GM06990 (cell line): Measurements from ENCODE around the gene PM20D1.
A peak's percentile ranks its signal among the peaks of the same experiment; 100 is the strongest.
"Not testable (repeated sequence)": the region's sequence is repeated elsewhere in the genome, so short reads cannot be mapped to it uniquely, and the experiment has no call there.

Source experiments
- DNase-seq: peaks from one replicate; pipeline ENCODE4 v3.0.0-alpha.2; 2011; ENCODE audit not compliant: insufficient read length; ENCODE audit errors: extremely low read depth
- H3K27me3 ChIP-seq: replicated peaks from 2 replicates; pipeline ENCODE4 v1.6.0; 2011; ENCODE audit warnings: low read length; ENCODE audit not compliant: control insufficient read depth, insufficient read depth
- H3K36me3 ChIP-seq: 2 replicates; pipeline ENCODE4 v1.5.1; 2011; ENCODE audit warnings: low read length; ENCODE audit not compliant: control insufficient read depth, insufficient read depth
- H3K4me3 ChIP-seq: replicated peaks from 2 replicates; pipeline ENCODE4 v1.5.1; 2011; ENCODE audit warnings: low read depth, mild to moderate bottlenecking, control low read depth, low read length
- TF ChIP-seq, protein P1 (sequence below): IDR thresholded peaks from 2 replicates; pipeline ENCODE4 v1.5.1; 2011; ENCODE audit warnings: low read length, control low read depth, mild to moderate bottlenecking, inconsistent platforms; ENCODE audit not compliant: insufficient read depth, poor library complexity, severe bottlenecking

PM20D1 gene

DNA sequence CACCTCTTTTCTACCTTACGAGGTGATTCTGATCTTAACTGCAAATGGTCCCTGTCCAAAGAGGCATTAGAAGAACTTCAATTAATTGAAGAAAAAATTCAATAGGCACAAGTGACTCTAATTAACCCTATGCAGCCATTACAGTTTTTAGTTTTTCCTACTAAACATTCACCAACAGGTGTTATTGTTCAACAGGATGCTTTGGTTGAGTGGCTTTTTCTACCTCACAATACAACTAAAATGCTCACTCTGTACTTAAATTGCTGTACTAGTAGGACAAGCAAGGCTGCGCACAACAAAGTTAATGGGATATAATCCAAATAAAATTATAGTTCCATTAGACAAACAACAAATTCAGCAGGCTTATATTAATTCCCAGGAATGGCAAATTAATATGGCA, 11.6 kb upstream of the PM20D1 start:
- no peaks in the 10 kb centered on the region for H3K36me3 ChIP-seq
- DNase-seq = no peak
- TF ChIP-seq, protein P1, sequence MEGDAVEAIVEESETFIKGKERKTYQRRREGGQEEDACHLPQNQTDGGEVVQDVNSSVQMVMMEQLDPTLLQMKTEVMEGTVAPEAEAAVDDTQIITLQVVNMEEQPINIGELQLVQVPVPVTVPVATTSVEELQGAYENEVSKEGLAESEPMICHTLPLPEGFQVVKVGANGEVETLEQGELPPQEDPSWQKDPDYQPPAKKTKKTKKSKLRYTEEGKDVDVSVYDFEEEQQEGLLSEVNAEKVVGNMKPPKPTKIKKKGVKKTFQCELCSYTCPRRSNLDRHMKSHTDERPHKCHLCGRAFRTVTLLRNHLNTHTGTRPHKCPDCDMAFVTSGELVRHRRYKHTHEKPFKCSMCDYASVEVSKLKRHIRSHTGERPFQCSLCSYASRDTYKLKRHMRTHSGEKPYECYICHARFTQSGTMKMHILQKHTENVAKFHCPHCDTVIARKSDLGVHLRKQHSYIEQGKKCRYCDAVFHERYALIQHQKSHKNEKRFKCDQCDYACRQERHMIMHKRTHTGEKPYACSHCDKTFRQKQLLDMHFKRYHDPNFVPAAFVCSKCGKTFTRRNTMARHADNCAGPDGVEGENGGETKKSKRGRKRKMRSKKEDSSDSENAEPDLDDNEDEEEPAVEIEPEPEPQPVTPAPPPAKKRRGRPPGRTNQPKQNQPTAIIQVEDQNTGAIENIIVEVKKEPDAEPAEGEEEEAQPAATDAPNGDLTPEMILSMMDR = no peak
- no peak overlapping the region for H3K4me3 ChIP-seq
- no peaks in the 10 kb centered on the region for H3K27me3 ChIP-seq

DNA sequence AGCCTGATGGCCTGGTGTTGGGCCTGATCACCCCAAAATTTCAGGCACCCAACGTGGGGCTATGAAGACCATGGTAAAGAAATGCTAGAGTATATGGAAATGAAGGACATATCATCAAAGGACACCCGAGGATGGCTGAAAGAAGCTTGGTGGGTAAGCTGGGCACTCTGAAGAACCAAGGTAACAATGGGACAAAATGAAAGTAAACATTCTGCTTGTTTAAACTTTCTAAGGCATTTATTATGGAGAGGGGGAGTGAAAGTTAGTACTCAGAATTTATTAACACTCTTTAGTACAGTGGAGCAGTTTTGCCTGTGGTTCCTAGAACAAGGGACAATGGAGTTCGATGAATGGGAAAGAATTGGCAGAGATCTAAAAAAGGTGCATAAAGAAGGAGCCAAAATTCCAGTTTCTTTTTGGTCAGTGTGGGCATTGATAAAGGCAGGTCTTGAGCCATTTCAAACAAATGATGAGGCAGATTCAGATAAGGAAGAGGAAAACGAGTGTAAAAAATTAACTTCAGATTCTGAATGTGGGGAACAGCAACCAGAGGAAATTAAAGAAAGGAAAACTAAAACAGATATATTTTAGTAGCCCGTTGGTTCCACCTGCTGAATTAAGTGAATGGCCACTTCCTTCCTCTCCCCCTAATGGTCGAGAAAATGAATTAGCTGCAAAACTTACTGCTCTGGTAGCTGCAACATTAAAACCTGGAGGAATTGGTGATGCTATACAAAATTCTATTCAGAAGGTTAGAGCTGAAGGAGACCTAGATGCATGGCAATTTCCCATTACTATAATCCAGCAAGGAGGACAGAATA, 8.4 kb upstream of the PM20D1 start:
- Histone ChIP-seq H3K36me3 (no peaks in the 10 kb centered on the region), H3K27me3 (no peaks in the 10 kb centered on the region), H3K4me3 (no peak overlapping the region)
- no peak for DNase-seq
- TF ChIP-seq, protein P1 = peak; percentile 4

DNA sequence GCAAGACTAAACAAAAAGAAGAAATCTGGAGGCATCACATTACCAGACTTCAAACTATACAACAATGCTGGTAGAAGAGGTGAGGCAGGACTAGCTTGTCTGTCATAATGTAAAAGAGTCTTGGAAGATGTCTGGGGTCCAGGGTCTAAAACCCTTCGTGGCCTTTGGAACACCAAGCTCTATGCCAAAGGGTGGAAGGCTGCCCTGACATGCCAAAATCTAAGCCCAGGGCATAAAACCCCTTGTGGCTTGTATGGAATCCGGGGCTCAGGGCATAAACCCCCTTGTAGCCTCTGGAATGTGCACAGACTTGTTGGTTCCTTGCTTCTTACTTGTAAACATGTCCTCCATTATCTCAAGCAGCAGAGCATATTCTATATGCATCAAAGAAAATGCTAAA, 7.6 kb upstream of the PM20D1 start:
- H3K36me3 ChIP-seq, H3K27me3 ChIP-seq, H3K4me3 ChIP-seq, DNase-seq: not testable (repeated sequence)

DNA sequence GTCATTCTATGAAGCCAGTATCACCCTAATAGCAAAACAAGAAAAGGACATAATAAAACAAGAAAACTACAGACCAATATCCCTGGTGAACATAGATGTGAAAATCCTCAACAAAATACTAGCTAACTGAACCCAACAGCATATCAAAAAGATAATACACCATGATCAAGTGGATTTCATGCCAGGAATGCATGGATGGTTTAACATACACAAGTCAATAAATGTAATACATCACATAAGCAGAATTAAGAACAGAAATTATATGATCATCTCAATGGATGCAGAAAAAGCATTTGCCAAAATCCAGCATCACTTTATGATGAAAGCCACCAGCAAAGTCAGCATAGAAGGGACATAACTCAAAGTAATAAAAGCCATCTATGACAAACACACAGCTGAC, 6.5 kb upstream of the PM20D1 start:
- no peaks in the 10 kb centered on the region for H3K27me3 ChIP-seq
- H3K36me3 ChIP-seq = no peaks in the 10 kb centered on the region
- TF ChIP-seq, protein P1 = no peak
- DNase-seq = no peak
- no peak overlapping the region for H3K4me3 ChIP-seq

DNA sequence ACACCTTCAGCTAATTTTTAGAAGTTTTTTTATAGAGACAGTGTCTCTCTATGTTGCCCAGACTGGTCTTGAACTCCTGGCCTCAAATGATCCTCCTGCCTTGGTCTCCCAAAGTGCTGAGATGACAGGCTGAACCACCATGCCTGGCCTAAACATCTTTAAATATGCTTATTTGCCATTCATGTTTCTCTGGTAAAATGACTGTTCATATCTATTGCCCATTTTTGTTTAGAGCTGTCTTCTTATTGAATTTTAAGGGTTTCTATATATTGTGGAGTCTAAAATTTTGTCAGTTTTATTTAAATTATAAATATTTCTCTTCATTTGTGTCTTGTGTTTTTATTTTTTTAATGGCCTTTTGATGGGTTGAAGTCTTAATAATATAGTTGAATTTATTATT, 3.0 kb upstream of the PM20D1 start:
- no peak for DNase-seq
- Histone ChIP-seq H3K36me3 (no peaks in the 10 kb centered on the region), H3K4me3 (no peak overlapping the region), H3K27me3 (no peaks in the 10 kb centered on the region)
- TF ChIP-seq, protein P1 = no peak

DNA sequence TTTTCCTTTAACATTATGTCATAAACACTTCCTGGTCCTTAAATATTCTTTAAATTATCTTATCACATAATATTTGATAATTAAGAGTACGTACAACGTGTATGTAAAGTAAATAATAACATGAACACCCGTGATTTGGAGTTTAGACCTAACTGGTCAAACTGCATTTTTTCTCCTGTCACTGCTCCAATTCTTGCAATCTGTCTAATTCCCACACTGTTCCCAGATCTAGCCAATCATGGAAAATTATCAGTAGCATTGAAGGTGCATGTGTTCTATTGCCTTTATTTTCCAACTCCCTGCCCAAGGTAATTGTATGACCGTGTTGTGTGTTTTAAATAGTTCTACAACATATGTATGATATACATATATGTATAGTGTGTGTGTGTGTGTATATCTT, 2.1 kb upstream of the PM20D1 start:
- Histone ChIP-seq H3K36me3 (no peaks in the 10 kb centered on the region), H3K27me3 (no peaks in the 10 kb centered on the region), H3K4me3 (no peak overlapping the region)
- TF ChIP-seq, protein P1 = no peak
- no peak for DNase-seq
